ENCODE measurements around the gene WNT1.

WNT1 gene

GRCh38 chr12:48982397-48983080, 4.4 kb downstream of the WNT1 start:
- TF ChIP-seq USF1 (IDR thresholded peaks at IDR 0.05) = no peak
- TF ChIP-seq YY1 (IDR thresholded peaks at IDR 0.05; ENCODE audit: low read depth) = no peak
- no peak for TF ChIP-seq TEAD4 (IDR thresholded peaks at IDR 0.05)
- no peak for TF ChIP-seq RAD21 (IDR thresholded peaks at IDR 0.05; ENCODE audit: low read depth)
- no peak for TF ChIP-seq CREB1 (IDR thresholded peaks at IDR 0.05; ENCODE audit: low read depth)
- TF ChIP-seq TCF12 (IDR thresholded peaks at IDR 0.05; ENCODE audit: low read depth) = no peak
- no peak for TF ChIP-seq REST (IDR thresholded peaks at IDR 0.05; ENCODE audit: low read depth)
- TF ChIP-seq MAX (IDR thresholded peaks at IDR 0.05) = no peak

- no peak for TF ChIP-seq CEBPB (IDR thresholded peaks at IDR 0.05)
- no peak for TF ChIP-seq EP300 (IDR thresholded peaks at IDR 0.05; ENCODE audit: borderline replicate concordance)
- no peak for TF ChIP-seq TAF1 (IDR thresholded peaks at IDR 0.05; ENCODE audit: low read depth)
- TF ChIP-seq EGR1 (IDR thresholded peaks at IDR 0.05) = no peak
- TF ChIP-seq REST (IDR thresholded peaks at IDR 0.05; ENCODE audit: low read depth) = no peak
- TF ChIP-seq MAX (IDR thresholded peaks at IDR 0.05) = no peak
- no peak for TF ChIP-seq YY1 (IDR thresholded peaks at IDR 0.05; ENCODE audit: low read depth)
- no peak for TF ChIP-seq ZBTB7A (IDR thresholded peaks at IDR 0.05; ENCODE audit: low read depth)
- no peak for TF ChIP-seq USF1 (IDR thresholded peaks at IDR 0.05)
- no peak for TF ChIP-seq TEAD4 (IDR thresholded peaks at IDR 0.05)
Measured at GRCh38 chr12:48985475-48985897, 7.4 kb downstream of the WNT1 start.

GRCh38 chr12:48985901-48986300, 7.8 kb downstream of the WNT1 start:
- TF ChIP-seq REST (IDR thresholded peaks at IDR 0.05; ENCODE audit: low read depth) (no peak), MAX (IDR thresholded peaks at IDR 0.05) (no peak), ZBTB7A (IDR thresholded peaks at IDR 0.05; ENCODE audit: low read depth) (no peak), TAF1 (IDR thresholded peaks at IDR 0.05; ENCODE audit: low read depth) (no peak), CREB1 (IDR thresholded peaks at IDR 0.05; ENCODE audit: low read depth) (no peak), YY1 (IDR thresholded peaks at IDR 0.05; ENCODE audit: low read depth) (no peak), EP300 (IDR thresholded peaks at IDR 0.05; ENCODE audit: borderline replicate concordance) (no peak), CEBPB (IDR thresholded peaks at IDR 0.05) (no peak)

- TF ChIP-seq FOXM1 (IDR thresholded peaks at IDR 0.05; ENCODE audit: borderline replicate concordance, low read depth) = no peak
- no peak for TF ChIP-seq RAD21 (IDR thresholded peaks at IDR 0.05; ENCODE audit: low read depth)
- no peak for TF ChIP-seq EGR1 (IDR thresholded peaks at IDR 0.05)
- no peak for TF ChIP-seq TEAD4 (IDR thresholded peaks at IDR 0.05)
Measured at GRCh38 chr12:48986720-48987291, 8.7 kb downstream of the WNT1 start.
